ENCODE results near the gene TPBGL. TPM values are rescaled to one million over a fixed set of nuclear protein-coding genes. Genes with fewer than 3 reads are reported as not detected.
A peak's percentile ranks its signal among the peaks of the same experiment; 100 is the strongest.

Gene TPBGL
- total RNA-seq, 2 experiments from 2014 or later = 0.06 TPM; not detected in 1

- POLR2A ChIA-PET = no interaction called here
- H3K4me1 Mint-ChIP-seq = peaks cover 15% of the 10 kb centered on the region
- CTCF ChIA-PET = interaction anchor here (0.6 to 7.1 kb wide), 37 partner anchors 9 to 369 kb away, joined by 3 to 145 read pairs (median 4); partner anchors contain the start of genes SPCS2 and XRRA1
- no peaks in the 10 kb centered on the region for H3K9me3 Mint-ChIP-seq
- no peaks in the 10 kb centered on the region for H3K36me3 Mint-ChIP-seq (ENCODE audit: low read depth)
- peak overlapping the region; percentile 31 for H3K27ac Mint-ChIP-seq
- H3K27me3 Mint-ChIP-seq = peaks cover 51% of the 10 kb centered on the region
- H3K4me3 Mint-ChIP-seq = peak overlapping the region; percentile 68
- DNase-seq = no peak
Observed at GRCh38 chr11:75241906-75242644, 1.5 kb downstream of the TPBGL start.

DNA sequence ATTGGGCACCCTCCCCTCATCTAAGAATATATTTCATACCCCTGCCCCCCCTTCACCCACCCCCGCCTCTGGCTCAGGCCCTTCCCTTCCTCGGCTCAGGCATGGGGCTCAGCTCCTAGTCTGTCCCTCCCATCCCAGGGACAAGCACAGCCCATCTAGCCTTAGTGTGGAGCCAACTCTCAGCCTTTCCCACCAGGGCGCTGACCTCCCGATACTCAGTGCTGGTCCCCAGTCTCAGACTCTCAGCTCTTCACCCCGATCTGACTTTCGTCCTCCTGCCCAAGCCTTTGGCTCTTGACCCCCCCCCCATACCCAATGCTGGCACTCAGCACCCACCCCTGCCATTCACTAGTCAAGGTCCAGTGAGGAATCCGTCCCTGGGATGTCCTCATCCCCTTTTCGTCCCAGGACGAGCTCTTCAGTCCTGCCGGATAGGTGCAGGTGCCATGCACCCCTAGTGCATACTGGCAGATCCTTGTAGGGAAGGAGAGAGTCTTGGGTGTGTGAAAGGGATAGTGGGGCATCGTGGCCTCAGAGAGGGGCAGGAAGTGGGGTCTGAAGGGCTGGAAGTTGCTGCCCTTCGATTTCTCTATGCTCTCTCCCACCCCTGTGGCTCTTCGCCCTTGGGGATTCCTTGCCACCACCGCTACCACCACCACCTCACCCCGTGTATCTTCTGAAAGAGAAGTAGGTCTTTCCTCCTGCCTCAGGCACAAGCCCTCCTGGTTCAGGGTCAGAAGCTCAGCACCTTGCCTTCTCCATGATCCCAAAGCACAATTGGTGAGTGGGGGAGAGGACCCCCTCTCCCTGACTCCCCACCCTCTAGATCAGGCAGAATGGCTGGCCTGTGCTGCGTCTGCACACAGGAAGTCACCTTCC, 2.4 kb downstream of the TPBGL start:
- Mint-ChIP-seq H3K4me1 (peaks cover 15% of the 10 kb centered on the region), H3K27ac (no peak overlapping the region), H3K36me3 (ENCODE audit: low read depth) (no peaks in the 10 kb centered on the region), H3K9me3 (no peaks in the 10 kb centered on the region), H3K27me3 (peaks cover 49% of the 10 kb centered on the region), H3K4me3 (peak overlapping the region; percentile 55)
- ChIA-PET POLR2A (no interaction called here), CTCF (interaction anchor here (0.6 to 7.1 kb wide), 27 partner anchors 8 to 369 kb away, joined by 3 to 145 read pairs (median 4); partner anchors contain the start of genes SPCS2 and XRRA1)
- DNase-seq = no peak

DNA sequence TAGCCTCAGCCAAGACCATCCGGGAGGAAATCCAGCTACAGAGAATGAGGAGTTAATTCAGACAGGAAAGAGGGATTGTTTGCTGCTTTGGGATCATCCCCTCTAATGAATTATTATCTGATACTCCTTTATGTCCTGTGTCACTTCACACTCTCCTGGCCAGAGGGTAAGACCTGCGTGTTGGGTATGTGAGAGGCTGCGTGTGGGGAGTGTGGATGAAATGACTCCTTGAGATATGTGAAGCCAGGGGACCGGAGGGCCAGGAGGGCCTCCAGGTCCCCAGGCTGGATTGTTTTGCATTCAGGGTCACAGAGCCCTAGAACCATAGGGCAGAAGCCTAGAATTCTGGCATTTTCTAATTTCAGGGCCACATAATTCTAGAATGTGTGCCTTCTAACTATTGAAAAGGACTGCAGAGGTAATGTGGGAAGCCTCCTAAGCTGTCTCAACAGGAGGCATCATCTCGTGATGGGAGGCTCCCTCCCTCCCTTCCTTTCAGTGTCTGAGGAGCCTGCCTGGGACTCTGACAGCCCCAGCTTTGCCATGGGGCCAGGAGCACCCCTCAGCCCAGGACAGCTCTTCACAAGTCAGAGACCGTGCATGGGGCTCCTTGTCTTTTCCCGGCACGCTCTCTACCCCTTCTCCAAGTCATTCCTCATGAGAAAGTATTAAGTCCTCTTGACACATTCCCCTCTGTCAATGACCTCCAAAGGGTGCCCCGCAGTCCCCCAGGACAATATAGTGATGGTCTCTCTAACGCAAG, 3.7 kb downstream of the TPBGL start:
- H3K4me1 Mint-ChIP-seq = peaks cover 19% of the 10 kb centered on the region
- no peak overlapping the region for H3K27ac Mint-ChIP-seq
- CTCF ChIA-PET = interaction anchor here (1.2 to 7.1 kb wide), 3 partner anchors 20 to 223 kb away, joined by 3 to 145 read pairs (median 3); no protein-coding TSS in a partner anchor
- H3K9me3 Mint-ChIP-seq = no peaks in the 10 kb centered on the region
- no peak for DNase-seq
- no peaks in the 10 kb centered on the region for H3K36me3 Mint-ChIP-seq (ENCODE audit: low read depth)
- POLR2A ChIA-PET = interaction anchor here (0.6 kb wide), 1 partner anchor 112 kb away, joined by 6 read pairs; no protein-coding TSS in a partner anchor
- no peak overlapping the region for H3K4me3 Mint-ChIP-seq
- H3K27me3 Mint-ChIP-seq = peaks cover 44% of the 10 kb centered on the region

DNA sequence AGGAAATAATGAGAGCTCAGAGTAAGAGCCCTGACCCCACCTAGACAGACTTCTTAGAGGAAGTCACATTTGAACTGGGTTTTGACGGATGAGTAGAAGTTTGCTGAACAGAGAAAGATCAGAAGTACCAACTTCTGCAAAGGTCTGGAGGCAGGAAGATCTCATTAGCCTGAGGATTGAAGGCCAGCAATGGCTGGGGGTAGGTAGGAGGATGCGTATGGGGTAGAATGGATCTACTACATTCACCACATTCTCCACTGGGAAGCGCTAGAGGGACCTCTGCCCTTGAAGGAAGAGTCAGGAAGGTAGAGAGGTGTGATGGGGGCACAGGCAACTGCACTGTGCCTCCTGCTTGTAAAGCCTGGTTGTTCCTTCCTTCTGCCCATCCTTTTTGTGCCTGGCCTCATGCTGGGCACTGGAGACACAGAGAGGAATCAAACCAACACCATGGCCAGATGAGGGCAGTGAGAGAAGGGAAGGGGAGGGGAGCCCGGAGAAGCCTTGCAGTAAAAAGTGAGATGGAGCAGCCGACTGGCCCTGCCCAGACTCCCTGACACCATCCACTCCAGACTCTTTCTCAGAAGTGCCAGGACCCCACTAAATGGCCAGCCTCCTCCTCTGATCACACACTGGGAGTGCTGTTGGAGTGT, 4.9 kb downstream of the TPBGL start:
- no peak for DNase-seq
- POLR2A ChIA-PET = no interaction called here
- no peaks in the 10 kb centered on the region for H3K9me3 Mint-ChIP-seq
- no peak overlapping the region for H3K4me3 Mint-ChIP-seq
- peaks cover 40% of the 10 kb centered on the region for H3K27me3 Mint-ChIP-seq
- CTCF ChIA-PET = interaction anchor here (1.2 to 7.1 kb wide), 3 partner anchors 19 to 225 kb away, joined by 3 to 145 read pairs (median 3); no protein-coding TSS in a partner anchor
- H3K36me3 Mint-ChIP-seq (ENCODE audit: low read depth) = no peaks in the 10 kb centered on the region
- H3K27ac Mint-ChIP-seq = no peak overlapping the region
- peaks cover 12% of the 10 kb centered on the region for H3K4me1 Mint-ChIP-seq

GRCh38 chr11:75246006-75246670, 5.6 kb downstream of the TPBGL start:
- H3K36me3 Mint-ChIP-seq (ENCODE audit: low read depth) = no peaks in the 10 kb centered on the region
- H3K4me3 Mint-ChIP-seq = no peak overlapping the region
- H3K9me3 Mint-ChIP-seq = no peaks in the 10 kb centered on the region
- peaks cover 12% of the 10 kb centered on the region for H3K4me1 Mint-ChIP-seq
- peaks cover 43% of the 10 kb centered on the region for H3K27me3 Mint-ChIP-seq
- ChIA-PET POLR2A (no interaction called here), CTCF (interaction anchor here (1.5 to 7.2 kb wide), 2 partner anchors 99 to 104 kb away, joined by 3 to 91 read pairs; no protein-coding TSS in a partner anchor)
- no peak overlapping the region for H3K27ac Mint-ChIP-seq
- no peak for DNase-seq

- H3K27me3 Mint-ChIP-seq = peaks cover 46% of the 10 kb centered on the region
- H3K4me1 Mint-ChIP-seq = peaks cover 12% of the 10 kb centered on the region
- no peak overlapping the region for H3K27ac Mint-ChIP-seq
- ChIA-PET POLR2A (no interaction called here), CTCF (interaction anchor here (0.6 to 7.2 kb wide), 5 partner anchors 15 to 1244 kb away, joined by 3 to 91 read pairs (median 7); no protein-coding TSS in a partner anchor)
- no peaks in the 10 kb centered on the region for H3K9me3 Mint-ChIP-seq
- H3K36me3 Mint-ChIP-seq (ENCODE audit: low read depth) = no peaks in the 10 kb centered on the region
- H3K4me3 Mint-ChIP-seq = no peak overlapping the region
- no peak for DNase-seq
Observed at GRCh38 chr11:75246671-75247350, 6.2 kb downstream of the TPBGL start.

DNA sequence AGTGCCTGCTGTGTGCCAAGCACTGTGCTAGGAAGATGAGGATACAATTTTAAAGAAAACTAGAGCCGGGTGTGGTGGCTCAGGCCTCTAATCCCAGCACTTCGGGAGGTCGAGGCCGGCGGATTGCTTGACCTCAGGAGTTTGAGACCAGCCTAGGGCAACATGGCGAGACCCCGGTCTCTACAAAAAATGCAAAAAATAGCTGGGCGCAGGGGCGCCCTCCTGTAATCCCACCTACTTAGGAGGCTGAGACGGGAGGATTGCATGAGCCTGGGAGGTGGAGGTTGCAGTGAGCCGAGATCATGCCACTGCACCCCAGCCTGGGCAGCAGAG, 8.3 kb downstream of the TPBGL start:
- POLR2A ChIA-PET = no interaction called here
- CTCF ChIA-PET = interaction anchor here (0.5 to 7.2 kb wide), 36 partner anchors 7 to 1017 kb away, joined by 3 to 91 read pairs (median 5); partner anchors contain the start of genes ARRB1, LIPT2 and TPBGL
- Mint-ChIP-seq H3K4me1 (peaks cover 3% of the 10 kb centered on the region), H3K27me3 (peaks cover 30% of the 10 kb centered on the region), H3K27ac (no peak overlapping the region), H3K4me3 (no peak overlapping the region), H3K36me3 (ENCODE audit: low read depth) (no peaks in the 10 kb centered on the region), H3K9me3 (peaks cover 3% of the 10 kb centered on the region)
- no peak for DNase-seq

- Mint-ChIP-seq H3K27ac (no peak overlapping the region), H3K27me3 (peaks cover 24% of the 10 kb centered on the region), H3K36me3 (ENCODE audit: low read depth) (no peaks in the 10 kb centered on the region), H3K4me1 (peaks cover 3% of the 10 kb centered on the region), H3K4me3 (no peak overlapping the region), H3K9me3 (peaks cover 3% of the 10 kb centered on the region)
- POLR2A ChIA-PET = interaction anchor here (0.7 kb wide), 1 partner anchor 13 kb away, joined by 3 read pairs; no protein-coding TSS in a partner anchor
- no peak for DNase-seq
- CTCF ChIA-PET = interaction anchor here (0.8 to 7.2 kb wide), 10 partner anchors 8 to 234 kb away, joined by 3 to 91 read pairs (median 6); partner anchors contain the start of gene TPBGL
Observed at GRCh38 chr11:75249704-75250103, 9.1 kb downstream of the TPBGL start.

GRCh38 chr11:75254326-75254725, 13.8 kb downstream of the TPBGL start:
- Mint-ChIP-seq H3K36me3 (ENCODE audit: low read depth) (no peaks in the 10 kb centered on the region), H3K4me1 (no peaks in the 10 kb centered on the region), H3K4me3 (no peak overlapping the region), H3K27ac (no peak overlapping the region), H3K27me3 (peaks cover 30% of the 10 kb centered on the region), H3K9me3 (peaks cover 3% of the 10 kb centered on the region)
- CTCF ChIA-PET = interaction anchor here (2.0 kb wide), 1 partner anchor 114 kb away, joined by 8 read pairs; no protein-coding TSS in a partner anchor
- DNase-seq = no peak
- POLR2A ChIA-PET = no interaction called here

DNA sequence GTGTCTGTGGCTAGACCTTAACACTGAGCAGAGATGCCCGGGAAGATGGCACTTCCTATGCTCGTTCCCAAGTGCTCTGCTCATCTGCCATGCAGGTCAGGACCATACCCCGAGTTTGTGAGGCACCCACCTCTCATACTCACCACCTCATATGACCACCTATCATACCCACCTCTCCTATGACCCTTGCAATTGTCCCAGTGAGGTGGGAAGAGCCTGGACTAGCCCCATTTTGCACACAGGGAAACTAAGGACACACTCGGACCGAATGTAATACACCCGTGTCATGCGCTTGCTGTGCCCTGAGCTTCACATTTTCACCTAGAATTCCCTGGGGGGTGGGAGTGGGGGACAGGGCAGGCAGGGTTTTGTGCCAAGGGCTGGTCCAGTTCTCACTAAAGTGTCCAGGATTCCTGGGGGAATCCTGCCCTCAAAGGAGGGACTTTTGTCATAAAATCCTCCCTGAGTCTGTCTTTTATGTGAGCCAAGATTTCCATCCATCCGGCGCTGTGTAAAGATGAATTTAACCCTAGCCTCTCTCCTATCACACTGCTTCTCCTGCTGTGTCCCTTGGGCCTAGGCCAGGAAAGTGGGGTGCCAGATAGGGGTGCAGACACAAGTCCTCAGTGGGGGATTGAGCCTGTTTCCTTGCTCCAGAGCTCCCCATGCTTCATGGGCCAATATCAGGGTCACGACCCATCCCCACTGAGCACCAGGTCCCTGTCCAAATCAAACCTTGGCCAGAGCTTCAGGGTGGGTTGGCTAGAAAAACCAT, 20.0 kb downstream of the TPBGL start:
- ChIA-PET CTCF (interaction anchor here (0.8 to 2.4 kb wide), 5 partner anchors 9 to 19 kb away, joined by 4 to 11 read pairs (median 5); no protein-coding TSS in a partner anchor), POLR2A (no interaction called here)
- Mint-ChIP-seq H3K36me3 (ENCODE audit: low read depth) (no peaks in the 10 kb centered on the region), H3K4me3 (no peak overlapping the region), H3K9me3 (no peaks in the 10 kb centered on the region), H3K27me3 (peaks cover 10% of the 10 kb centered on the region), H3K4me1 (peaks cover 36% of the 10 kb centered on the region), H3K27ac (peak overlapping the region; percentile 76)
- DNase-seq = no peak

Measured in activated CD4-positive, alpha-beta T cell treated with anti-CD3 and anti-CD28 coated beads, Interleukin-2, amount 10 ng/mL, durations not matched to agents 7 days and 5 days (primary cell).